T-helper 17 cell (primary cell): ENCODE results near the gene FASTK. TPM values are rescaled to one million over a fixed set of nuclear protein-coding genes. Genes with fewer than 3 reads are reported as not detected.

Experiments
- ATAC-seq: fragments of 150-1000 bp; cut with Tn5 transposase; 2 replicates; pipeline ENCODE4 v1.10.0; 2021; ENCODE audit warnings: mild to moderate bottlenecking, moderate library complexity
- DNase-seq, 3 donors: peaks; one replicate each; pipeline versions ENCODE4 v3.0.0 to v3.0.0-alpha.2; 2020 to 2021
- H3K9me3 ChIP-seq: one replicate; pipeline ENCODE4 v1.7.0; 2013; ENCODE audit warnings: low read length, mild to moderate bottlenecking; ENCODE audit not compliant: control insufficient read depth, poor library complexity, severe bottlenecking
- H3K27ac Mint-ChIP-seq: one replicate; pipeline ENCODE4 v1.8.0; 2022; ENCODE audit warnings: mild to moderate bottlenecking, moderate library complexity, mixed read lengths
- H3K27me3 Mint-ChIP-seq: one replicate; pipeline ENCODE4 v1.8.0; 2022; ENCODE audit warnings: mixed read lengths
- H3K36me3 Mint-ChIP-seq: one replicate; pipeline ENCODE4 v1.8.0; 2022; ENCODE audit warnings: low read depth, mixed read lengths
- H3K4me1 Mint-ChIP-seq: one replicate; pipeline ENCODE4 v1.8.0; 2022; ENCODE audit warnings: mild to moderate bottlenecking, mixed read lengths
- H3K4me3 Mint-ChIP-seq: one replicate; pipeline ENCODE4 v1.8.0; 2022; ENCODE audit warnings: mild to moderate bottlenecking, moderate library complexity, mixed read lengths
- total RNA-seq, 4 donors: library from RNA in 2 of 4; stranded (reverse) in 2 of 4; gene quantifications; one replicate each; pipeline ENCODE4 v1.2.3 and lab custom pipeline; 2022 to 2026

FASTK gene
- total RNA-seq, 2 donors from 2014 or later = 67.7 to 82.2 TPM

- no peak for DNase-seq
- peaks cover 15% of the 10 kb centered on the region for H3K36me3 Mint-ChIP-seq
- H3K27ac Mint-ChIP-seq = no peak overlapping the region
- H3K9me3 ChIP-seq = no peaks in the 10 kb centered on the region
- peaks cover 18% of the 10 kb centered on the region for H3K4me1 Mint-ChIP-seq
- no peak for ATAC-seq
- no peak overlapping the region for H3K4me3 Mint-ChIP-seq
- H3K27me3 Mint-ChIP-seq = no peaks in the 10 kb centered on the region
These were observed 42.2 kb upstream of the FASTK start for GRCh38 chr7:151122796-151123157.

- Mint-ChIP-seq H3K36me3 (peaks cover 15% of the 10 kb centered on the region), H3K27ac (no peak overlapping the region), H3K27me3 (no peaks in the 10 kb centered on the region), H3K4me3 (no peak overlapping the region), H3K4me1 (peaks cover 20% of the 10 kb centered on the region)
- ATAC-seq = no peak
- no peaks in the 10 kb centered on the region for H3K9me3 ChIP-seq
- no peak for DNase-seq
These were observed 41.7 kb upstream of the FASTK start for GRCh38 chr7:151122276-151122675.

- DNase-seq (no peak), ATAC-seq (no peak)
- Mint-ChIP-seq H3K4me1 (peaks cover 24% of the 10 kb centered on the region), H3K27ac (no peak overlapping the region), H3K4me3 (no peak overlapping the region), H3K36me3 (peaks cover 15% of the 10 kb centered on the region), H3K27me3 (no peaks in the 10 kb centered on the region)
- no peaks in the 10 kb centered on the region for H3K9me3 ChIP-seq
These were observed 41.0 kb upstream of the FASTK start for GRCh38 chr7:151121380-151122170.

GRCh38 chr7:151120896-151121295 is 40.3 kb upstream of the FASTK start:
- H3K4me1 Mint-ChIP-seq = peaks cover 25% of the 10 kb centered on the region
- peaks cover 15% of the 10 kb centered on the region for H3K36me3 Mint-ChIP-seq
- no peak overlapping the region for H3K4me3 Mint-ChIP-seq
- no peak for DNase-seq
- no peak for ATAC-seq
- H3K27me3 Mint-ChIP-seq = no peaks in the 10 kb centered on the region
- no peak overlapping the region for H3K27ac Mint-ChIP-seq
- H3K9me3 ChIP-seq = no peaks in the 10 kb centered on the region

- no peaks in the 10 kb centered on the region for H3K27me3 Mint-ChIP-seq
- peaks cover 15% of the 10 kb centered on the region for H3K36me3 Mint-ChIP-seq
- H3K9me3 ChIP-seq = no peaks in the 10 kb centered on the region
- ATAC-seq (no peak), DNase-seq (no peak)
- no peak overlapping the region for H3K27ac Mint-ChIP-seq
- no peak overlapping the region for H3K4me3 Mint-ChIP-seq
- H3K4me1 Mint-ChIP-seq = peaks cover 27% of the 10 kb centered on the region
These were observed 39.3 kb upstream of the FASTK start for GRCh38 chr7:151119902-151120301.

- DNase-seq = no peak
- Mint-ChIP-seq H3K27ac (peak overlapping the region; percentile 92), H3K27me3 (no peaks in the 10 kb centered on the region), H3K36me3 (peaks cover 15% of the 10 kb centered on the region), H3K4me3 (peak overlapping the region; percentile 58), H3K4me1 (peaks cover 26% of the 10 kb centered on the region)
- ATAC-seq = no peak
- H3K9me3 ChIP-seq = no peaks in the 10 kb centered on the region
These were observed 38.4 kb upstream of the FASTK start for GRCh38 chr7:151119055-151119415.

- H3K4me1 Mint-ChIP-seq = peaks cover 20% of the 10 kb centered on the region
- H3K4me3 Mint-ChIP-seq = peak overlapping the region; percentile 84
- H3K27me3 Mint-ChIP-seq = no peaks in the 10 kb centered on the region
- DNase-seq = no peak
- peaks cover 15% of the 10 kb centered on the region for H3K36me3 Mint-ChIP-seq
- H3K9me3 ChIP-seq = no peaks in the 10 kb centered on the region
- ATAC-seq = no peak
- peak overlapping the region; percentile 92 for H3K27ac Mint-ChIP-seq
These were observed 37.8 kb upstream of the FASTK start for GRCh38 chr7:151118108-151119054.

- ATAC-seq = peak; percentile 83
- Mint-ChIP-seq H3K4me3 (peak overlapping the region; percentile 84), H3K4me1 (peaks cover 19% of the 10 kb centered on the region)
These were observed 37.0 kb upstream of the FASTK start for GRCh38 chr7:151117565-151117964.

GRCh38 chr7:151116603-151117440 is 36.2 kb upstream of the FASTK start:
- ATAC-seq = no peak

More at GRCh38 chr7:151117565-151117964, 37.0 kb upstream of the FASTK start:
- H3K27me3 Mint-ChIP-seq = no peaks in the 10 kb centered on the region
- H3K9me3 ChIP-seq = no peaks in the 10 kb centered on the region
- DNase-seq = peak; percentile 26 to 51 (median 43)
- peak overlapping the region; percentile 92 for H3K27ac Mint-ChIP-seq
- H3K36me3 Mint-ChIP-seq = peaks cover 12% of the 10 kb centered on the region

GRCh38 chr7:151115836-151116418 is 35.3 kb upstream of the FASTK start:
- DNase-seq (no peak), ATAC-seq (peak; percentile 21)
- Mint-ChIP-seq H3K27ac (peak overlapping the region; percentile 4), H3K4me3 (peak overlapping the region; percentile 82), H3K36me3 (peaks cover 6% of the 10 kb centered on the region), H3K4me1 (peaks cover 19% of the 10 kb centered on the region), H3K27me3 (no peaks in the 10 kb centered on the region)
- H3K9me3 ChIP-seq = no peaks in the 10 kb centered on the region

More at GRCh38 chr7:151116603-151117440, 36.2 kb upstream of the FASTK start:
- H3K36me3 Mint-ChIP-seq = peaks cover 12% of the 10 kb centered on the region
- no peaks in the 10 kb centered on the region for H3K27me3 Mint-ChIP-seq
- H3K9me3 ChIP-seq = no peaks in the 10 kb centered on the region
- H3K4me1 Mint-ChIP-seq = peaks cover 19% of the 10 kb centered on the region
- peak overlapping the region; percentile 84 for H3K4me3 Mint-ChIP-seq
- H3K27ac Mint-ChIP-seq = peak overlapping the region; percentile 92
- DNase-seq = no peak

GRCh38 chr7:151115121-151115835 is 34.7 kb upstream of the FASTK start:
- no peaks in the 10 kb centered on the region for H3K27me3 Mint-ChIP-seq
- H3K4me1 Mint-ChIP-seq = peaks cover 19% of the 10 kb centered on the region
- DNase-seq = no peak
- ATAC-seq = peak; percentile 48
- H3K4me3 Mint-ChIP-seq = peak overlapping the region; percentile 82
- H3K36me3 Mint-ChIP-seq = peaks cover 6% of the 10 kb centered on the region
- H3K9me3 ChIP-seq = no peaks in the 10 kb centered on the region
- peak overlapping the region; percentile 4 for H3K27ac Mint-ChIP-seq
